Measurements from ENCODE around the gene DAB2IP. TPM values are rescaled to one million over a fixed set of nuclear protein-coding genes. Genes with fewer than 3 reads are reported as not detected.

DAB2IP gene
- total and polyA plus RNA-seq, 4 donors: 2.3 to 13.1 (median 5.4) TPM

- Histone ChIP-seq H3K27me3 (ENCODE audit: control insufficient read depth in 4 of 4, insufficient read depth in 4 of 4, low read length in 3 of 4) (no peaks in the 10 kb centered on the region), H3K9me3 (ENCODE audit: control insufficient read depth in 4 of 4, low read length in 3 of 4) (no peaks in the 10 kb centered on the region), H3K4me3 (ENCODE audit: low read depth in 1 of 3, low read length in 3 of 3) (no peak overlapping the region), H3K4me1 (ENCODE audit: control insufficient read depth in 4 of 4, insufficient read depth in 4 of 4, low read length in 3 of 4) (no peaks in the 10 kb centered on the region), H3K36me3 (ENCODE audit: control insufficient read depth in 4 of 4, insufficient read depth in 3 of 4, low read depth in 1 of 4, low read length in 3 of 4) (no peaks in the 10 kb centered on the region), H3K9ac (ENCODE audit: low read depth in 1 of 2, low read length in 2 of 2) (no peak overlapping the region), H3K27ac (ENCODE audit: low read depth in 1 of 2, low read length in 2 of 2) (no peak overlapping the region)
- no peak for DNase-seq (ENCODE audit: low spot score)
- TF ChIP-seq JUND (IDR thresholded peaks at IDR 0.05) (no peak), RAD21 (IDR thresholded peaks at IDR 0.05) (no peak), NR2F2 (IDR thresholded peaks at IDR 0.05) (no peak), EGR1 (IDR thresholded peaks at IDR 0.05; ENCODE audit: low read depth in 2 of 2) (no peak)
- 93% methylated on average over 6 of the region's 6 CpGs for WGBS
Observed at GRCh38 chr9:121713400-121714070, 62.1 kb downstream of the DAB2IP start.

GRCh38 chr9:121714075-121714705, 62.8 kb downstream of the DAB2IP start:
- Histone ChIP-seq H3K9me3 (ENCODE audit: control insufficient read depth in 4 of 4, low read length in 3 of 4) (no peaks in the 10 kb centered on the region), H3K9ac (ENCODE audit: low read depth in 1 of 2, low read length in 2 of 2) (no peak overlapping the region), H3K4me3 (ENCODE audit: low read depth in 1 of 3, low read length in 3 of 3) (no peak overlapping the region), H3K27me3 (ENCODE audit: control insufficient read depth in 4 of 4, insufficient read depth in 4 of 4, low read length in 3 of 4) (no peaks in the 10 kb centered on the region), H3K4me1 (ENCODE audit: control insufficient read depth in 4 of 4, insufficient read depth in 4 of 4, low read length in 3 of 4) (no peaks in the 10 kb centered on the region), H3K36me3 (ENCODE audit: control insufficient read depth in 4 of 4, insufficient read depth in 3 of 4, low read depth in 1 of 4, low read length in 3 of 4) (no peaks in the 10 kb centered on the region), H3K27ac (ENCODE audit: low read depth in 1 of 2, low read length in 2 of 2) (no peak overlapping the region)
- 88% methylated on average over 6 of the region's 6 CpGs for WGBS
- no peak for TF ChIP-seq HNF4G (IDR thresholded peaks at IDR 0.05)
- no peak for TF ChIP-seq YY1 (IDR thresholded peaks at IDR 0.05)
- no peak for TF ChIP-seq MAX (IDR thresholded peaks at IDR 0.05)
- no peak for TF ChIP-seq RAD21 (IDR thresholded peaks at IDR 0.05)
- no peak for TF ChIP-seq GABPA (IDR thresholded peaks at IDR 0.05 in 1 of 2, conservative IDR thresholded peaks at IDR 0.05 in 1 of 2)
- no peak for TF ChIP-seq HNF4A (conservative IDR thresholded peaks at IDR 0.05)
- TF ChIP-seq TAF1 (conservative IDR thresholded peaks at IDR 0.05): no peak
- TF ChIP-seq, protein P1, sequence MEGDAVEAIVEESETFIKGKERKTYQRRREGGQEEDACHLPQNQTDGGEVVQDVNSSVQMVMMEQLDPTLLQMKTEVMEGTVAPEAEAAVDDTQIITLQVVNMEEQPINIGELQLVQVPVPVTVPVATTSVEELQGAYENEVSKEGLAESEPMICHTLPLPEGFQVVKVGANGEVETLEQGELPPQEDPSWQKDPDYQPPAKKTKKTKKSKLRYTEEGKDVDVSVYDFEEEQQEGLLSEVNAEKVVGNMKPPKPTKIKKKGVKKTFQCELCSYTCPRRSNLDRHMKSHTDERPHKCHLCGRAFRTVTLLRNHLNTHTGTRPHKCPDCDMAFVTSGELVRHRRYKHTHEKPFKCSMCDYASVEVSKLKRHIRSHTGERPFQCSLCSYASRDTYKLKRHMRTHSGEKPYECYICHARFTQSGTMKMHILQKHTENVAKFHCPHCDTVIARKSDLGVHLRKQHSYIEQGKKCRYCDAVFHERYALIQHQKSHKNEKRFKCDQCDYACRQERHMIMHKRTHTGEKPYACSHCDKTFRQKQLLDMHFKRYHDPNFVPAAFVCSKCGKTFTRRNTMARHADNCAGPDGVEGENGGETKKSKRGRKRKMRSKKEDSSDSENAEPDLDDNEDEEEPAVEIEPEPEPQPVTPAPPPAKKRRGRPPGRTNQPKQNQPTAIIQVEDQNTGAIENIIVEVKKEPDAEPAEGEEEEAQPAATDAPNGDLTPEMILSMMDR (IDR thresholded peaks at IDR 0.05; ENCODE audit: low read depth, low read length, missing input control): no peak
- no peak for TF ChIP-seq NR2F2 (IDR thresholded peaks at IDR 0.05)
- TF ChIP-seq, protein P2, sequence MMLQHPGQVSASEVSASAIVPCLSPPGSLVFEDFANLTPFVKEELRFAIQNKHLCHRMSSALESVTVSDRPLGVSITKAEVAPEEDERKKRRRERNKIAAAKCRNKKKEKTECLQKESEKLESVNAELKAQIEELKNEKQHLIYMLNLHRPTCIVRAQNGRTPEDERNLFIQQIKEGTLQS (IDR thresholded peaks at IDR 0.05): no peak
- TF ChIP-seq EGR1 (IDR thresholded peaks at IDR 0.05; ENCODE audit: low read depth in 2 of 2): no peak
- TF ChIP-seq REST (IDR thresholded peaks at IDR 0.05): no peak
- no peak for TF ChIP-seq FOXA1 (IDR thresholded peaks at IDR 0.05)
- TF ChIP-seq JUND (IDR thresholded peaks at IDR 0.05): no peak
- TF ChIP-seq SP1 (IDR thresholded peaks at IDR 0.05): no peak
- TF ChIP-seq RXRA (IDR thresholded peaks at IDR 0.05): no peak
- no peak for TF ChIP-seq FOXA2 (IDR thresholded peaks at IDR 0.05)
- TF ChIP-seq, protein P3, sequence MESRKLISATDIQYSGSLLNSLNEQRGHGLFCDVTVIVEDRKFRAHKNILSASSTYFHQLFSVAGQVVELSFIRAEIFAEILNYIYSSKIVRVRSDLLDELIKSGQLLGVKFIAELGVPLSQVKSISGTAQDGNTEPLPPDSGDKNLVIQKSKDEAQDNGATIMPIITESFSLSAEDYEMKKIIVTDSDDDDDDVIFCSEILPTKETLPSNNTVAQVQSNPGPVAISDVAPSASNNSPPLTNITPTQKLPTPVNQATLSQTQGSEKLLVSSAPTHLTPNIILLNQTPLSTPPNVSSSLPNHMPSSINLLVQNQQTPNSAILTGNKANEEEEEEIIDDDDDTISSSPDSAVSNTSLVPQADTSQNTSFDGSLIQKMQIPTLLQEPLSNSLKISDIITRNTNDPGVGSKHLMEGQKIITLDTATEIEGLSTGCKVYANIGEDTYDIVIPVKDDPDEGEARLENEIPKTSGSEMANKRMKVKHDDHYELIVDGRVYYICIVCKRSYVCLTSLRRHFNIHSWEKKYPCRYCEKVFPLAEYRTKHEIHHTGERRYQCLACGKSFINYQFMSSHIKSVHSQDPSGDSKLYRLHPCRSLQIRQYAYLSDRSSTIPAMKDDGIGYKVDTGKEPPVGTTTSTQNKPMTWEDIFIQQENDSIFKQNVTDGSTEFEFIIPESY (IDR thresholded peaks at IDR 0.05): no peak
- no peak for DNase-seq (ENCODE audit: low spot score)

Data from liver (tissue), 9 donors.